ENCODE data around the gene FRMPD2.

GRCh38 chr10:48239618-48240017, 34.9 kb downstream of the FRMPD2 start:
- TF ChIP-seq, protein P1, sequence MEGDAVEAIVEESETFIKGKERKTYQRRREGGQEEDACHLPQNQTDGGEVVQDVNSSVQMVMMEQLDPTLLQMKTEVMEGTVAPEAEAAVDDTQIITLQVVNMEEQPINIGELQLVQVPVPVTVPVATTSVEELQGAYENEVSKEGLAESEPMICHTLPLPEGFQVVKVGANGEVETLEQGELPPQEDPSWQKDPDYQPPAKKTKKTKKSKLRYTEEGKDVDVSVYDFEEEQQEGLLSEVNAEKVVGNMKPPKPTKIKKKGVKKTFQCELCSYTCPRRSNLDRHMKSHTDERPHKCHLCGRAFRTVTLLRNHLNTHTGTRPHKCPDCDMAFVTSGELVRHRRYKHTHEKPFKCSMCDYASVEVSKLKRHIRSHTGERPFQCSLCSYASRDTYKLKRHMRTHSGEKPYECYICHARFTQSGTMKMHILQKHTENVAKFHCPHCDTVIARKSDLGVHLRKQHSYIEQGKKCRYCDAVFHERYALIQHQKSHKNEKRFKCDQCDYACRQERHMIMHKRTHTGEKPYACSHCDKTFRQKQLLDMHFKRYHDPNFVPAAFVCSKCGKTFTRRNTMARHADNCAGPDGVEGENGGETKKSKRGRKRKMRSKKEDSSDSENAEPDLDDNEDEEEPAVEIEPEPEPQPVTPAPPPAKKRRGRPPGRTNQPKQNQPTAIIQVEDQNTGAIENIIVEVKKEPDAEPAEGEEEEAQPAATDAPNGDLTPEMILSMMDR (IDR thresholded peaks at IDR 0.05; ENCODE audit: low read depth, low read length, poor library complexity, severe bottlenecking): no peak
- no peak for TF ChIP-seq EZH2phosphoT487 (IDR thresholded peaks at IDR 0.05; ENCODE audit: borderline replicate concordance, low read length)

All from DOHH2 (cell line).